VCaP (cell line): ENCODE results near the gene RTTN.

Source experiments
- H3K27ac ChIP-seq: fragments of 450-650 bp; 2 replicates; pipeline ENCODE4 v1.5.1; 2017
- TF ChIP-seq, protein P1 (sequence below): fragments of 450-650 bp; conservative IDR thresholded peaks from 2 replicates; pipeline ENCODE4 v1.5.1; 2017; ENCODE audit warnings: mild to moderate bottlenecking, moderate library complexity

RTTN gene

GRCh38 chr18:69963196-69963595, 242.3 kb downstream of the RTTN start:
- no peak overlapping the region for H3K27ac ChIP-seq
- TF ChIP-seq, protein P1, sequence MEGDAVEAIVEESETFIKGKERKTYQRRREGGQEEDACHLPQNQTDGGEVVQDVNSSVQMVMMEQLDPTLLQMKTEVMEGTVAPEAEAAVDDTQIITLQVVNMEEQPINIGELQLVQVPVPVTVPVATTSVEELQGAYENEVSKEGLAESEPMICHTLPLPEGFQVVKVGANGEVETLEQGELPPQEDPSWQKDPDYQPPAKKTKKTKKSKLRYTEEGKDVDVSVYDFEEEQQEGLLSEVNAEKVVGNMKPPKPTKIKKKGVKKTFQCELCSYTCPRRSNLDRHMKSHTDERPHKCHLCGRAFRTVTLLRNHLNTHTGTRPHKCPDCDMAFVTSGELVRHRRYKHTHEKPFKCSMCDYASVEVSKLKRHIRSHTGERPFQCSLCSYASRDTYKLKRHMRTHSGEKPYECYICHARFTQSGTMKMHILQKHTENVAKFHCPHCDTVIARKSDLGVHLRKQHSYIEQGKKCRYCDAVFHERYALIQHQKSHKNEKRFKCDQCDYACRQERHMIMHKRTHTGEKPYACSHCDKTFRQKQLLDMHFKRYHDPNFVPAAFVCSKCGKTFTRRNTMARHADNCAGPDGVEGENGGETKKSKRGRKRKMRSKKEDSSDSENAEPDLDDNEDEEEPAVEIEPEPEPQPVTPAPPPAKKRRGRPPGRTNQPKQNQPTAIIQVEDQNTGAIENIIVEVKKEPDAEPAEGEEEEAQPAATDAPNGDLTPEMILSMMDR = no peak

GRCh38 chr18:69961718-69962117, 243.8 kb downstream of the RTTN start:
- TF ChIP-seq, protein P1 = no peak
- H3K27ac ChIP-seq = no peak overlapping the region

DNA sequence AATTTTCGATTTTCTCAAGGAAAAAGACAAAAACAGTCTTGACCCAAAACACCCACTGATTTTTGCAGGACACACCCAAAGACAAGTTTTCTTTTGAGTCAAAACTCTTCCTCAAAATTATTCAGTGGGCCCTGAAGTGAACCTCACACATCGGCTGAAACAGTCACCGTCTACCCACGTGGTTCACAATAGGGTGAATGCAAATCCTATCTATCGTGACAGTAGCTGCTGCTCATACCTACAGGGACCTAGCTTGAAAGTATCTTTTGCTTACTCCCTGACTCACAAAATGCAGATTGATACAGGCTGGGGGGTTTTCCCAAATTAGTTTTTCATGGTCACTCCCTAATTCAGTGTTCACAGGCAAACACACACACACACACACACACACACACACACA, 247.1 kb downstream of the RTTN start:
- TF ChIP-seq, protein P1 = no peak
- H3K27ac ChIP-seq = no peak overlapping the region

DNA sequence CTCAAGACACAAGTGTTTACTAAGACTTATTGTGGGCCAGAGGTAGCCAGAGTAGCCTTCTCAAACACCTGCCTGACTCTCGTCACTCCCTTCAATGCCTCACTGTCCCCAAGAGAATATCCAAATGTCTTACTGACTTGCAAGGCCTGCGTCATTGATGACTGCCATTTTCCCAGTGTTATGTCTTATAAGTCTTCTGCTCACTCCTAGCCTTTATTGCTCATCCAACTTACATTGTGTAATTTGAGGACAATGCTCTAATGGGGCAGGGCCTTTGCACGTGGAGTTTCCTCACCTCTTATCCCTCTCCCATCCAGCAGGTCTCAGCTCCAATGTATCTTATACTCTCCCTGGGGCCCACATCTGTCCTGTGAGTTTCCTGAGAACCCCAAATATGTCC, 247.7 kb downstream of the RTTN start:
- no peak overlapping the region for H3K27ac ChIP-seq
- TF ChIP-seq, protein P1 = no peak

DNA sequence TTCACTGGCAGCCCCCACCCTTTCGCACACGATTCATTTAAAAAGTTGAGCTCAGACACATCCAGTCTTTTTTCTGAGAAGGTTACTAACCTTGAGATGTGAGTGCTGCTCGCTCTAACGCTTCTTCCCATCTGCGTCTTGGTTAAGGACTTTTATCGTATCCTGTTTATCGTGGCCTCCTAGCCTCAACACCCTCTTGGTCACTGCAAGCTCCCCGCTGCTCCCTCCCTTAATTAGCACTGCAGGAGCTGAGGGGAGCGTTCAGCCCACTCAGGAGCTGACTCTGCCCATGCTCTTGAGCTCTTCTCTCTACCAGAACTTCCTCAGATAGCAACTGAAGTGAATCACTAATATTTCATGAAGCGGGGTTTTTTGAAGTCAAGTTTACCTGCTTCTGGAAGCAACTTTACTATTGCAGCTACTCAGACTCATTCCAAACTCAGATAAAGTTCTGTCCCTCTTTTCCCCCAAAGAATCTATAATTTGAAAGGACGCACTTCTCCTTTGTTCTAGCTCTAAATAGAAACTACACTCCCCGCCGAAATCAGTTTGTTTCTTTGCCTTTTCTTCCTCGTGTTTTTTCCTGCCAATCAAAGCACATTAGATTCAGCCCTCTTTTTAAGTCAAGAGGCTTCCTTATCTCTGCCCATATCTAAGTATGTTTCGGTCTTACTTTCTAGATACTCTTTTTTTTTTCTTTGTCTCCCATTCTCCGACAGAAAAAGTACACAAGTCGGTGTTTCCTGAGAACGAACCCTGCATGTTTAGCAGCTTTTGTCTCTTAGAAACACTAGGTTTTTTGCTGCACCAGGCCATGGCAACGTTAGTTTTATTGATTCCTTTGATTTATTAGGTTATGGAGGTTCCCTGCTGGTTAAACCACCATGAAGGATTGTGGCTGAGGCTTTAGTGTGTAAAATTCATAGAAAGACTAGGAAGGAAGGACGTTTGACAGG, 248.5 kb downstream of the RTTN start:
- TF ChIP-seq, protein P1 = no peak
- H3K27ac ChIP-seq = no peak overlapping the region

DNA sequence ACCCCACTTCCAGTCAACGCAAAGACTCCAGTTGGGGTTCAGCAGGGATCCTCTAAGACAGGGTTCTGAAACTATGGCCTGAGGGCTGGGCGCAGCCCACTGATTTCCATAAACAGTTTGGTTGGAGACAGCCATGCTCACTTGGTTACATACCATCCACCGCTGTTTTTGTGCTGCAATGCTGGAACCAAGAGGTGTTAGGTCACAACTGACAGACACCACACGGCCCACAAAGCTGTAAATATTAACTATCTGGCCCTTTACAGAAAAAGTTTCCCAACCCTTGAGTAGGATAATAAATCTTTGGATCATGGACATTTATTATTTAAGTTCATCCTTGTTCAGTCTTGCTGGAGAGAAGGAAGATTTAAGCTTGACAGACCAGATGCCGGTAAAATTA, 249.4 kb downstream of the RTTN start:
- no peak overlapping the region for H3K27ac ChIP-seq
- TF ChIP-seq, protein P1 = no peak

- TF ChIP-seq, protein P1 = no peak
These were observed 250.6 kb downstream of the RTTN start for GRCh38 chr18:69954719-69955480.

More at GRCh38 chr18:69954719-69955480, 250.6 kb downstream of the RTTN start:
- H3K27ac ChIP-seq = no peak overlapping the region
